Epithelial cell of proximal tubule (primary cell): Measurements from ENCODE around the gene ATF7. TPM values are rescaled to one million over a fixed set of nuclear protein-coding genes. Genes with fewer than 3 reads are reported as not detected.
"Not testable (repeated sequence)": the region's sequence is repeated elsewhere in the genome, so short reads cannot be mapped to it uniquely, and the experiment has no call there.

Source experiments
- DNase-seq: peaks from one replicate; pipeline ENCODE4 v3.0.0-alpha.2; 2011; ENCODE audit warnings: low read depth
- H3K4me3 ChIP-seq: 2 replicates; pipeline ENCODE4 v1.5.1; 2011; ENCODE audit warnings: low read depth, mild to moderate bottlenecking, low read length
- CTCF ChIP-seq: conservative IDR thresholded peaks from 2 replicates; pipeline ENCODE4 v1.5.1; 2012; ENCODE audit warnings: low read depth, mild to moderate bottlenecking, low read length
- total RNA-seq: library from RNA; depleted of rRNA; stranded (reverse); fragments of >200 nt; gene quantifications from 2 replicates; pipeline ENCODE4 v1.2.3, GENCODE V29; 2015

ATF7 gene
- total RNA-seq, 1 donor from 2014 or later, result 9.2 TPM

- no peak overlapping the region for H3K4me3 ChIP-seq
- TF ChIP-seq CTCF, result no peak
- DNase-seq, result no peak
Measured at GRCh38 chr12:53611304-53611703, 14.9 kb downstream of the ATF7 start.

- not testable (repeated sequence) for DNase-seq, H3K4me3 ChIP-seq
Measured at GRCh38 chr12:53606688-53607087, 19.5 kb downstream of the ATF7 start.

GRCh38 chr12:53604581-53604980 lies 21.6 kb downstream of the ATF7 start:
- no peak overlapping the region for H3K4me3 ChIP-seq
- no peak for TF ChIP-seq CTCF
- DNase-seq, result no peak

GRCh38 chr12:53603804-53604203 lies 22.4 kb downstream of the ATF7 start:
- TF ChIP-seq CTCF, result no peak
- DNase-seq, result no peak
- H3K4me3 ChIP-seq, result no peak overlapping the region

GRCh38 chr12:53603196-53603595 lies 23.0 kb downstream of the ATF7 start:
- no peak for DNase-seq
- H3K4me3 ChIP-seq, result no peak overlapping the region
- TF ChIP-seq CTCF, result no peak

- no peak overlapping the region for H3K4me3 ChIP-seq
- no peak for TF ChIP-seq CTCF
- no peak for DNase-seq
Measured at GRCh38 chr12:53602176-53602864, 23.9 kb downstream of the ATF7 start.

- TF ChIP-seq CTCF, result no peak
- no peak for DNase-seq
- no peak overlapping the region for H3K4me3 ChIP-seq
Measured at GRCh38 chr12:53601296-53601847, 24.8 kb downstream of the ATF7 start.
